CD4-positive, alpha-beta T cell (primary cell): ENCODE results near the gene CPM. TPM values are rescaled to one million over a fixed set of nuclear protein-coding genes. Genes with fewer than 3 reads are reported as not detected.

Experiments used
- ATAC-seq: fragments of 200-7000 bp; cut with Tn5 transposase; one replicate; pipeline ENCODE4 v1.10.0; 2022; ENCODE audit warnings: mild to moderate bottlenecking; ENCODE audit not compliant: poor library complexity
- CTCF ChIA-PET: fragments of 350-600 bp; sonication (Branson Sonifier 250); formaldehyde crosslinking; loops from one replicate; lab custom pipeline; 2021; ENCODE audit warnings: antibody characterized with exemption, inconsistent platforms; lab: Charles Lee
- POLR2A ChIA-PET: fragments of 350-600 bp; sonication (Branson Sonifier 250); formaldehyde crosslinking; loops from one replicate; lab custom pipeline; 2021; ENCODE audit warnings: antibody characterized with exemption, inconsistent platforms; lab: Charles Lee
- DNase-seq, 14 experiments: peaks; one replicate each; pipeline ENCODE4 v3.0.0-alpha.2; 2013 to 2020; ENCODE audit warnings: mixed read lengths in 2 of 14
- H3K27ac ChIP-seq, 2 donors: one replicate each; pipeline versions ENCODE4 v1.5.1 to v1.7.0; 2013; ENCODE audit warnings: low read length in 2 of 2, low read depth in 1 of 2, mild to moderate bottlenecking in 1 of 2
- H3K27me3 ChIP-seq, 2 experiments: 1 replicate in 1 of 2; 2 replicates in 1 of 2; pipeline versions ENCODE4 v1.6.1 to v1.7.0; 2013; ENCODE audit warnings: low read length in 2 of 2, control low read depth in 1 of 2, mild to moderate bottlenecking in 1 of 2, moderate library complexity in 1 of 2; ENCODE audit not compliant: insufficient read depth in 2 of 2, control insufficient read depth in 1 of 2
- H3K36me3 ChIP-seq: one replicate; pipeline ENCODE4 v1.6.1; 2013; ENCODE audit warnings: low read length, control low read depth; ENCODE audit not compliant: insufficient read depth
- H3K4me1 ChIP-seq: one replicate; pipeline ENCODE4 v1.6.1; 2013; ENCODE audit warnings: low read length, control low read depth; ENCODE audit not compliant: insufficient read depth
- H3K4me3 ChIP-seq: one replicate; pipeline ENCODE4 v1.5.1; 2013; ENCODE audit warnings: mild to moderate bottlenecking, low read length, moderate library complexity
- H3K9me3 ChIP-seq, 2 experiments: 1 replicate in 1 of 2; 2 replicates in 1 of 2; pipeline versions ENCODE4 v1.6.1 to v1.7.0; 2013; ENCODE audit warnings: low read length in 2 of 2, mild to moderate bottlenecking in 2 of 2, control low read depth in 1 of 2, moderate library complexity in 1 of 2; ENCODE audit not compliant: control insufficient read depth in 1 of 2, insufficient read depth in 1 of 2
- H3K27ac Mint-ChIP-seq: one replicate; pipeline ENCODE4 v1.8.0; 2020; ENCODE audit warnings: mixed read lengths
- H3K27me3 Mint-ChIP-seq: one replicate; pipeline ENCODE4 v1.8.0; 2021; ENCODE audit warnings: mixed read lengths
- H3K36me3 Mint-ChIP-seq: one replicate; pipeline ENCODE4 v1.8.0; 2021; ENCODE audit warnings: low read depth, mixed read lengths
- H3K4me1 Mint-ChIP-seq: one replicate; pipeline ENCODE4 v1.8.0; 2021; ENCODE audit warnings: low read depth, mixed read lengths
- H3K4me3 Mint-ChIP-seq: one replicate; pipeline ENCODE4 v1.8.0; 2020; ENCODE audit warnings: mild to moderate bottlenecking, mixed read lengths
- H3K9me3 Mint-ChIP-seq: one replicate; pipeline ENCODE4 v1.8.0; 2020; ENCODE audit warnings: mixed read lengths
- intact Hi-C, 2 experiments: fragments of 100-400 bp; cut with DNase I in 1 of 2; cut with micrococcal nuclease in 1 of 2; formaldehyde crosslinking; loops; one replicate each; pipeline versions ENCODE4 v1.15.1 to v1.9.0; 2023 to 2025; cut with DNase I, micrococcal nuclease
- total RNA-seq, 174 experiments: library from RNA in 2 of 174; stranded (reverse) in 2 of 174; gene quantifications; one replicate each; pipeline ENCODE4 v1.2.3 and lab custom pipeline; 2021 to 2026
- TF ChIP-seq, protein P1 (sequence below): fragments of 200-600 bp; IDR thresholded peaks from one replicate; pipeline ENCODE4 v1.8.0; 2022; ENCODE audit warnings: antibody characterized with exemption, mild to moderate bottlenecking

CPM gene
- total RNA-seq, 2 experiments from 2014 or later: 1.9 to 2.2 TPM

DNA sequence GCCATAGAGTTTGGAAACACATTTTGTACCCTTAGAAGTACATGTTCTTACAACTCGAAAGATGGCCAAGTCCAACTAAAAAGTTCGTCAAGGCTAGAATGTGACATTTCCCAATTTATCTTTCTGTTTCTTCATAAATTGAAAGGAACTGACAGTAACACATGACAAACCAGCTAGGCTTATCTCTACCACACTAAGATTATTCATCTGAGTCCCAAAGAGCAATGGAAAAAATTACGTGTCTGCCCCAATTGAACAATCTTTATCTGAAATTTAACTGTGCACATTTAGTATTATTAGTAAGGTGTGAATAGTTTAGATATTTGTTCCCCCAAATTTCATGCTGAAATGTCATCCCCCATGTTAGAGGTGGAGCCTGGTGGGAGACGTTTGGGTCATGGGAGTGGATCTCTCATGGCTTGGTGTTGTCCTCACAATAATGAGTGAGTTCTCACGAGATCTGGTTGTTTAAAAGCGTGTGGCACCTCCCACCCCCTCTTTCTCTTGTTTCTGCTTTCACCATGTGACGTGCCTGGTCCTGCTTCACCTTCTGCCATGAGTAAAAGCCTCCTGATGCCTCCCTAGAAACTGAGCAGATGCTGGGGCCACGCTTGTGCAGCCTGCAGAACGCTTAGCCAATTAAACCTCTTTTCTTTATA, 13.3 kb downstream of the CPM start:
- intact Hi-C loops: no loop called here
- H3K27me3 Mint-ChIP-seq: no peaks in the 10 kb centered on the region
- Histone ChIP-seq H3K27ac (no peak overlapping the region), H3K4me3 (no peak overlapping the region), H3K4me1 (no peaks in the 10 kb centered on the region), H3K36me3 (no peaks in the 10 kb centered on the region), H3K9me3 (no peaks in the 10 kb centered on the region), H3K27me3 (no peaks in the 10 kb centered on the region)
- no peaks in the 10 kb centered on the region for H3K36me3 Mint-ChIP-seq
- CTCF ChIA-PET: no interaction called here
- TF ChIP-seq, protein P1, sequence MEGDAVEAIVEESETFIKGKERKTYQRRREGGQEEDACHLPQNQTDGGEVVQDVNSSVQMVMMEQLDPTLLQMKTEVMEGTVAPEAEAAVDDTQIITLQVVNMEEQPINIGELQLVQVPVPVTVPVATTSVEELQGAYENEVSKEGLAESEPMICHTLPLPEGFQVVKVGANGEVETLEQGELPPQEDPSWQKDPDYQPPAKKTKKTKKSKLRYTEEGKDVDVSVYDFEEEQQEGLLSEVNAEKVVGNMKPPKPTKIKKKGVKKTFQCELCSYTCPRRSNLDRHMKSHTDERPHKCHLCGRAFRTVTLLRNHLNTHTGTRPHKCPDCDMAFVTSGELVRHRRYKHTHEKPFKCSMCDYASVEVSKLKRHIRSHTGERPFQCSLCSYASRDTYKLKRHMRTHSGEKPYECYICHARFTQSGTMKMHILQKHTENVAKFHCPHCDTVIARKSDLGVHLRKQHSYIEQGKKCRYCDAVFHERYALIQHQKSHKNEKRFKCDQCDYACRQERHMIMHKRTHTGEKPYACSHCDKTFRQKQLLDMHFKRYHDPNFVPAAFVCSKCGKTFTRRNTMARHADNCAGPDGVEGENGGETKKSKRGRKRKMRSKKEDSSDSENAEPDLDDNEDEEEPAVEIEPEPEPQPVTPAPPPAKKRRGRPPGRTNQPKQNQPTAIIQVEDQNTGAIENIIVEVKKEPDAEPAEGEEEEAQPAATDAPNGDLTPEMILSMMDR: no peak
- DNase-seq: no peak
- no peak overlapping the region for H3K4me3 Mint-ChIP-seq
- H3K4me1 Mint-ChIP-seq: peaks cover 6% of the 10 kb centered on the region
- H3K9me3 Mint-ChIP-seq: no peaks in the 10 kb centered on the region
- ATAC-seq: no peak
- POLR2A ChIA-PET: no interaction called here
- no peak overlapping the region for H3K27ac Mint-ChIP-seq

DNA sequence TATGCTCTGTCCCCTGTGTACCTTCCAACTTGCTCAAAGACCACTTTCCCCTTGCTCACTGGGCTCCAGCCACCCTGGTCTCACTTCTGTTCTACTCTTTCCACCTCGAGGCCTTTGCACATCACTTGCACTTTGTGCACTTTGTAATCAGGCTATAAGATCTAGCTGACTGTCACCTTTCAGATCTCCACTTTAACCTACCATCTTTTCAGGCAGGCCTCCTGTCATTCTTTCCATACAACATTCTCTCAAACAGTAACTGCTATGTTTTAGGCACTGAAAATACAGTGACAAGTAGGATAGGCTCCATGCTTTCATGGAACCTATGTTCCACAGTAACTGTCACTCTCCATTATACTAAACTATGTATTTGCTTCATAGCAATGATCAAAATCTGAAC, 14.0 kb downstream of the CPM start:
- Histone ChIP-seq H3K9me3 (no peaks in the 10 kb centered on the region), H3K27me3 (no peaks in the 10 kb centered on the region), H3K4me3 (no peak overlapping the region), H3K27ac (no peak overlapping the region), H3K36me3 (no peaks in the 10 kb centered on the region), H3K4me1 (no peaks in the 10 kb centered on the region)
- intact Hi-C loops: no loop called here
- no peaks in the 10 kb centered on the region for H3K9me3 Mint-ChIP-seq
- H3K27me3 Mint-ChIP-seq: no peaks in the 10 kb centered on the region
- no peak for ATAC-seq
- TF ChIP-seq, protein P1: no peak
- no peak for DNase-seq
- POLR2A ChIA-PET: no interaction called here
- H3K36me3 Mint-ChIP-seq: no peaks in the 10 kb centered on the region
- no peak overlapping the region for H3K27ac Mint-ChIP-seq
- peaks cover 6% of the 10 kb centered on the region for H3K4me1 Mint-ChIP-seq
- no peak overlapping the region for H3K4me3 Mint-ChIP-seq
- CTCF ChIA-PET: no interaction called here

DNA sequence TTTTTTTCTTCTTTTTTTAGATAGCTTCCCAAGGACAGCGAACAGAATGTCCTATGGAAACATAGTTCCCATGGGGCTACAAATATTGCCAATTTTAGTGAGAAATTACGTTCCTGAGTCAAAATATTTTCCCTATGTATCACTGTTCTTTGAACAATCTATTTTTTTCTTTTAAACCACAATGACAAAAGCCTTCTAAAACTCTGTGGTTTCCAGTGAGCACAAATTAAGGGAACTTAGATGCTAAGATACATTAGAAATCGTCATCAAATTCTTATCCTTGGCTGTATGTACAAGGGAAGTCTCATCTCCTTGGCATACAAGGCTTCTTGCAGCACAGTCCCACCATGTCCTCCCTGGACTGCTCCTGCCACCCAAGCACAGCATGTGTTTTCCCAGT, 17.9 kb downstream of the CPM start:
- DNase-seq (no peak), ATAC-seq (no peak)
- Mint-ChIP-seq H3K4me3 (no peak overlapping the region), H3K27ac (no peak overlapping the region), H3K27me3 (no peaks in the 10 kb centered on the region), H3K36me3 (no peaks in the 10 kb centered on the region), H3K9me3 (no peaks in the 10 kb centered on the region), H3K4me1 (peaks cover 6% of the 10 kb centered on the region)
- Histone ChIP-seq H3K36me3 (no peaks in the 10 kb centered on the region), H3K27me3 (no peaks in the 10 kb centered on the region), H3K4me1 (no peaks in the 10 kb centered on the region), H3K27ac (no peak overlapping the region), H3K9me3 (no peaks in the 10 kb centered on the region), H3K4me3 (no peak overlapping the region)
- CTCF ChIA-PET: no interaction called here
- intact Hi-C loops: no loop called here
- POLR2A ChIA-PET: no interaction called here
- TF ChIP-seq, protein P1: no peak
